KMS-11 (cell line): ENCODE results near the gene WRAP73.

ENCODE experiments used
- H2AFZ ChIP-seq: fragments of 200-600 bp; sonication (generic); 2 replicates; pipeline ENCODE4 v1.6.1; 2016; ENCODE audit warnings: antibody characterized with exemption, mixed run types, low read depth
- H3K27ac ChIP-seq: fragments of 200-600 bp; sonication (generic); 2 replicates; pipeline ENCODE4 v1.6.1; 2016; ENCODE audit warnings: mild to moderate bottlenecking, mixed run types
- H3K27me3 ChIP-seq: fragments of 200-600 bp; sonication (generic); 2 replicates; pipeline ENCODE4 v1.6.1; 2017; ENCODE audit warnings: mild to moderate bottlenecking, low read depth, mixed run types, moderate library complexity; ENCODE audit not compliant: insufficient read depth
- H3K36me3 ChIP-seq: fragments of 200-600 bp; sonication (generic); 2 replicates; pipeline ENCODE4 v1.6.1; 2017; ENCODE audit warnings: mild to moderate bottlenecking, mixed run types; ENCODE audit not compliant: insufficient read depth
- H3K4me1 ChIP-seq: fragments of 200-600 bp; sonication (generic); 2 replicates; pipeline ENCODE4 v1.6.1; 2016; ENCODE audit warnings: mild to moderate bottlenecking, low read depth, mixed run types; ENCODE audit not compliant: poor library complexity, severe bottlenecking
- H3K4me2 ChIP-seq: fragments of 200-600 bp; sonication (generic); 2 replicates; pipeline ENCODE4 v1.7.0; 2016; ENCODE audit warnings: mild to moderate bottlenecking, mixed run types
- H3K4me3 ChIP-seq: fragments of 200-600 bp; sonication (generic); IDR thresholded peaks from 2 replicates; pipeline ENCODE4 v1.6.1; 2017; ENCODE audit warnings: low read depth, low read length, mixed read lengths; ENCODE audit not compliant: insufficient read depth
- H3K79me2 ChIP-seq: fragments of 200-600 bp; sonication (generic); 2 replicates; pipeline ENCODE4 v1.6.1; 2016; ENCODE audit warnings: low read depth, mixed run types; ENCODE audit not compliant: insufficient read depth
- H3K9ac ChIP-seq: fragments of 200-600 bp; sonication (generic); 2 replicates; pipeline ENCODE4 v1.6.1; 2016; ENCODE audit warnings: mild to moderate bottlenecking, mixed run types
- H4K20me1 ChIP-seq: fragments of 200-600 bp; sonication (generic); 2 replicates; pipeline ENCODE4 v1.6.1; 2016; ENCODE audit warnings: mild to moderate bottlenecking, mixed run types; ENCODE audit not compliant: insufficient read depth
- TF ChIP-seq, protein P1 (sequence below): fragments of 200-600 bp; sonication (generic); conservative IDR thresholded peaks from 2 replicates; pipeline ENCODE4 v1.6.1; 2017; ENCODE audit warnings: low read depth, mild to moderate bottlenecking, antibody characterized with exemption, low read length, moderate library complexity, mixed read lengths

The WRAP73 gene

DNA sequence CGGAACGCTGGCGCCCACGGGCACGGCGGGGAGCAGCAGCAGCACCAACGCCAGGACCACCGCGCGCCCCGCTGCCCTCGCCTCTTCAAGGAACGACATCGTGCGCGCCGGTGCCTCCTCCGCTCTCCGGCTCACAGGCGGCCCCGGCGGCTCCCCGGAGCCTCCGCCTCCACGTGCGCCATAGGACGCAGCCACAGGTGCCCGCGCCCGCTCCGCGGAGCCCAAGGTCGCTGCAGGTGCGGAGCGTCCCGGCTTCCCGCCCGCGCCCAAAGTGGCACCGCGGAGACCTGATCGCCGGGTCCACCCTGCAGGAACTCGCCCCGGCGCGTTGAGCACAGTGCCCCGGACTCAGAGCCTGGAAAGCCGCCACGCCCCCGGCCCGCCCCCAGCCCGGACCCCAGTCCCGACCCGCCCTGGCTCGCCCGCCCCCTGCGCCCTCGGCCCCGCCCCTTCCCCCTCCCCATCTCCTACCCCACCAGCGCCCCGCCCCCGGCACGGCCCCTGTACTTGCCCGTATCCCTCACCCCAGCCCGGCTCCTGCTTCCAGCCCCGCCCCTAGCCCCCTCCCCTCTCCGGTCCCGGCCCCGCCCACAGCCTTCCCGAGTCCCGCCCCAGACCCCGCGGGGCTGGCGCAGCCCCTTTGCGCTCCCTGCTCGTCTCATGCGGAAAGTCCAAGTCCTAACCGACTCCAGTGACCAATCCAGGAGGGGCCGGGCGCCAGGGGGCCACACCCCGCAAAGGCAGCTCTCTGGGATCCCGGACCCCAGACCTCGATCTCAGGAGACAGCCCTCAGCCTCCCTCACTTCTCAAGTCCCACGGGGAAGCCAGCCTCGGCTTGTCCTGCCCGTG is 38.5 kb downstream of the WRAP73 start, which contains the start of gene MEGF6:
TSS of gene MEGF6 (minus strand) at position 339 of the 850 bp plus-strand sequence. CDS start at position 99, 240 bp downstream.
- peaks cover 96% of the 10 kb centered on the region for H3K27me3 ChIP-seq
- H3K79me2 ChIP-seq: no peaks in the 10 kb centered on the region
- no peak within 1 kb of the TSS for H3K27ac ChIP-seq
- no peak within 1 kb of the TSS for H3K4me2 ChIP-seq
- H3K4me3 ChIP-seq: no peak within 1 kb of the TSS
- TF ChIP-seq, protein P1, sequence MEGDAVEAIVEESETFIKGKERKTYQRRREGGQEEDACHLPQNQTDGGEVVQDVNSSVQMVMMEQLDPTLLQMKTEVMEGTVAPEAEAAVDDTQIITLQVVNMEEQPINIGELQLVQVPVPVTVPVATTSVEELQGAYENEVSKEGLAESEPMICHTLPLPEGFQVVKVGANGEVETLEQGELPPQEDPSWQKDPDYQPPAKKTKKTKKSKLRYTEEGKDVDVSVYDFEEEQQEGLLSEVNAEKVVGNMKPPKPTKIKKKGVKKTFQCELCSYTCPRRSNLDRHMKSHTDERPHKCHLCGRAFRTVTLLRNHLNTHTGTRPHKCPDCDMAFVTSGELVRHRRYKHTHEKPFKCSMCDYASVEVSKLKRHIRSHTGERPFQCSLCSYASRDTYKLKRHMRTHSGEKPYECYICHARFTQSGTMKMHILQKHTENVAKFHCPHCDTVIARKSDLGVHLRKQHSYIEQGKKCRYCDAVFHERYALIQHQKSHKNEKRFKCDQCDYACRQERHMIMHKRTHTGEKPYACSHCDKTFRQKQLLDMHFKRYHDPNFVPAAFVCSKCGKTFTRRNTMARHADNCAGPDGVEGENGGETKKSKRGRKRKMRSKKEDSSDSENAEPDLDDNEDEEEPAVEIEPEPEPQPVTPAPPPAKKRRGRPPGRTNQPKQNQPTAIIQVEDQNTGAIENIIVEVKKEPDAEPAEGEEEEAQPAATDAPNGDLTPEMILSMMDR: no peak
- H3K36me3 ChIP-seq: no peaks in the 10 kb centered on the region
- no peak within 1 kb of the TSS for H3K9ac ChIP-seq
- H2AFZ ChIP-seq: no peak within 1 kb of the TSS
- no peaks in the 10 kb centered on the region for H3K4me1 ChIP-seq
- H4K20me1 ChIP-seq: no peaks in the 10 kb centered on the region

GRCh38 chr1:3610527-3611169 is 39.3 kb downstream of the WRAP73 start:
- Histone ChIP-seq H4K20me1 (no peaks in the 10 kb centered on the region), H3K36me3 (no peaks in the 10 kb centered on the region), H3K4me3 (no peak overlapping the region), H3K9ac (no peak overlapping the region), H3K4me2 (no peak overlapping the region), H3K27me3 (peaks cover 96% of the 10 kb centered on the region), H2AFZ (no peak overlapping the region), H3K79me2 (no peaks in the 10 kb centered on the region), H3K27ac (no peak overlapping the region), H3K4me1 (no peaks in the 10 kb centered on the region)
- TF ChIP-seq, protein P1: no peak

DNA sequence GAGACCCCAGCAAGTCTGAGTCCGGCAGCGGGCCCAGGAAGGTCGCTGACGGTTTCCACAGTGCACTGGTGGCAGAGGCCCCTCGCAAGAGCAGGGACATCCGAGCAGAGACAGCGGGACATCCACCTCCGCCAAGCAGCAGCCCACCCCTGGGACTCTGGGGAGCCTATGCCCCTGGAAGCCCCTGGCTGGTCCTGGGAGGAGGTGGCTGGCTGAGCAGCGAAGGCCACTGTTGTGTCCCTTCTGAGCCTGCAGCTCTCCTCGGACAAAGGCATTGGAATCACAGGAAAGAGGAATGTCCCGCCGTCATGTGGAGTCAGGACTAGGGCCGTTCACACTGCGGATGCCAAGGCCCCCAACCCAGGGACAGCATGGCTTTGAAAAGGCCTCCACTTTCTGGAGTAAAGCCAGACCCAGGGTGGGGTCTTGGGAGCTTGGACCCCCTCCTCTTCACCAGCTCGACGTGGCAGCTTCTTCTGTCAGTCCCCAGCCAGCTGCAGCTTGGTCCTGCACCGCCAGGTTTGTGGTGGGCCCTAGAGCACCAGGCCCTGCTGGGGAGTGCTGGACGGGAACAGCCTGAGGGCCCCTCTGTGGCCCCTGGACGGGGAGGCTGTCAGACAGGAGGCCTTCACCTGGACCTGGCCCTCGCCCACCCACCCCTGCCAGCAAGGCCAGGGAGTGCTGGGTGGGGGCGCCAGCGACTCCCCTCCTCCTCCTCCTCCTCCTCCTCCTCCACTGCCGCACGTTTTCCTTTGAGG is 40.0 kb downstream of the WRAP73 start:
- no peak overlapping the region for H3K4me2 ChIP-seq
- TF ChIP-seq, protein P1: no peak
- H3K36me3 ChIP-seq: no peaks in the 10 kb centered on the region
- H3K27me3 ChIP-seq: peaks cover 96% of the 10 kb centered on the region
- no peaks in the 10 kb centered on the region for H4K20me1 ChIP-seq
- no peaks in the 10 kb centered on the region for H3K79me2 ChIP-seq
- no peak overlapping the region for H2AFZ ChIP-seq
- H3K4me3 ChIP-seq: no peak overlapping the region
- H3K27ac ChIP-seq: no peak overlapping the region
- no peaks in the 10 kb centered on the region for H3K4me1 ChIP-seq
- no peak overlapping the region for H3K9ac ChIP-seq

DNA sequence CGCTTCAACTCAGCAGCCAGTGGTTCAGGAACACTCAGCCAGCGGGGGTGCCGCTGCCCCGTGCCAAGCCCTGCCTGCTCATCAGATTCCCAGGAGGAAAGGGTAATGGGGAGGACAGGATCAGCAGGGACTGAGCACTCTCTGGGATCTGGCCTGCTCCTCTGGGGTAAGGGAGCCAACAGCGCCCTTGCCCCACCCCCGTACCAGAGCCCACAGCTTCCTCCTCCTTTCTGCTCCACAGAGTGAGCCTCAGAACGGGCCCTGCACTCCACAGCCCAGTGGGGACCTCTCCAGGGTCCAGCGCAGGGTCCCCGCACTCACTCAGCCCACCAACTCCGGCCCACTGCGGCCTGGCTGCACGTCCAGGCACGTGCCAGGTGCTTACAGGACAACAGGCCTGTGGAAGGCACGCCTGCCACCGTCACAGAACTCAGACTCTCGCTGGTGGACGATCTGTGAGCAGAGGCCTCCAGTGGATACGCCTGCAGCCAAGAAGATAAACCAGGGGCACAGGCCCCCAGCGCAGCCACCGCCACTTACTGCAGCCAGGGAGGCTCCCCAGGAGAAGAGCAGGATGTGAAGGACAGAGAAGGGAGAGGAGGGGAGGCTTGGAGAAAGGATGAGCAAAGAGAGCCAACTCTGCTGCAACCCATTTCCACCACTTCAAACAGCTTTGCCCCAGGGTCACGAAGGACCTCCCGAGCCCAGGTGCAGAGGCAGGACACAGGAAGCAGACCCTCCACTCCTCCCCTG is 40.7 kb downstream of the WRAP73 start:
- Histone ChIP-seq H3K27ac (no peak overlapping the region), H3K36me3 (no peaks in the 10 kb centered on the region), H3K4me2 (no peak overlapping the region), H4K20me1 (no peaks in the 10 kb centered on the region), H3K79me2 (no peaks in the 10 kb centered on the region), H3K4me3 (no peak overlapping the region), H3K4me1 (no peaks in the 10 kb centered on the region), H3K27me3 (peaks cover 95% of the 10 kb centered on the region), H3K9ac (no peak overlapping the region), H2AFZ (no peak overlapping the region)
- TF ChIP-seq, protein P1: no peak
